WTC11 (cell line): ENCODE data around the gene WNT10A. TPM values are rescaled to one million over a fixed set of nuclear protein-coding genes. Genes with fewer than 3 reads are reported as not detected.

Experiments
- ATAC-seq: fragments of 200-7000 bp; cut with Tn5 transposase; 2 replicates; pipeline ENCODE4 v1.10.0; 2021; ENCODE audit warnings: mild to moderate bottlenecking, moderate library complexity
- Bru-seq: library from RNA; stranded (reverse); fragments of 400-500 nt; gene quantifications from one replicate; lab custom pipeline; 2021; lab: Mats Ljungman, UMichigan
- CTCF ChIA-PET: fragments of 300-600 bp; sonication (Branson Sonifier 250); formaldehyde crosslinking; loops from one replicate; lab custom pipeline; 2021; ENCODE audit warnings: antibody characterized with exemption; lab: Charles Lee
- POLR2A ChIA-PET: fragments of 350-600 bp; sonication (Branson Sonifier 250); formaldehyde crosslinking; loops from one replicate; lab custom pipeline; 2021; ENCODE audit warnings: antibody characterized with exemption; lab: Charles Lee
- DNase-seq: peaks from one replicate; pipeline ENCODE4 v3.0.0; 2021; ENCODE audit warnings: low spot score
- H3K27ac Mint-ChIP-seq: 2 replicates; pipeline ENCODE4 v1.8.0; 2021; ENCODE audit warnings: mixed read lengths
- H3K27me3 Mint-ChIP-seq: 2 replicates; pipeline ENCODE4 v1.8.0; 2021; ENCODE audit warnings: low read depth, mild to moderate bottlenecking, moderate library complexity, mixed read lengths
- H3K36me3 Mint-ChIP-seq: 2 replicates; pipeline ENCODE4 v1.8.0; 2021; ENCODE audit warnings: mixed read lengths
- H3K4me1 Mint-ChIP-seq: 2 replicates; pipeline ENCODE4 v1.8.0; 2022; ENCODE audit warnings: mixed read lengths
- H3K4me3 Mint-ChIP-seq: 2 replicates; pipeline ENCODE4 v1.8.0; 2021; ENCODE audit warnings: mild to moderate bottlenecking, moderate library complexity, mixed read lengths
- H3K9me3 Mint-ChIP-seq: 2 replicates; pipeline ENCODE4 v1.8.0; 2021; ENCODE audit warnings: mixed read lengths
- CBFB ChIP-seq: sonication (generic); formaldehyde crosslinking; IDR thresholded peaks from 2 replicates; pipeline ENCODE4 v1.8.1; 2022; ENCODE audit warnings: mild to moderate bottlenecking, low read depth, missing genetic modification reagents
- CREB1 ChIP-seq: sonication (generic); formaldehyde crosslinking; IDR thresholded peaks from 2 replicates; pipeline ENCODE4 v1.8.0; 2023; ENCODE audit warnings: mild to moderate bottlenecking, missing genetic modification reagents
- GTF2I ChIP-seq: fragments of 250-450 bp; sonication (Bioruptor Pico); conservative IDR thresholded peaks from 2 replicates; pipeline ENCODE4 v1.4.0; 2021; ENCODE audit warnings: mild to moderate bottlenecking
- NR1H2 ChIP-seq: sonication (generic); formaldehyde crosslinking; IDR thresholded peaks from 2 replicates; pipeline ENCODE4 v1.9.0; 2021; ENCODE audit warnings: mild to moderate bottlenecking, moderate library complexity, missing genetic modification reagents
- RELA ChIP-seq: sonication (generic); formaldehyde crosslinking; IDR thresholded peaks from 2 replicates; pipeline ENCODE4 v1.8.1; 2022; ENCODE audit warnings: missing genetic modification reagents, mild to moderate bottlenecking, borderline replicate concordance
- ZNF121 ChIP-seq: sonication (generic); formaldehyde crosslinking; IDR thresholded peaks from 2 replicates; pipeline ENCODE4 v1.8.0; 2023; ENCODE audit warnings: missing genetic modification reagents
- ZNF317 ChIP-seq: sonication (generic); formaldehyde crosslinking; IDR thresholded peaks from 2 replicates; pipeline ENCODE4 v1.8.1; 2023; ENCODE audit warnings: low read depth, mild to moderate bottlenecking, moderate library complexity, missing genetic modification reagents, borderline replicate concordance
- ZNF423 ChIP-seq: fragments of 250-450 bp; sonication (Bioruptor Pico); IDR thresholded peaks from 2 replicates; pipeline ENCODE4 v2.1.2; 2022; ENCODE audit warnings: mild to moderate bottlenecking, moderate library complexity
- long read RNA-seq, 3 experiments: library from RNA in 1 of 3; library from capped mRNA in 1 of 3; library from polyadenylated mRNA in 1 of 3; unstranded in 2 of 3; stranded (forward) in 1 of 3; transcript quantifications; one replicate each; pipeline ENCODE4 v2.0.0, GENCODE V29; 2021
- total RNA-seq: library from RNA; stranded (reverse); gene quantifications from 3 replicates; pipeline ENCODE4 v1.2.3, GENCODE V29; 2021
- TF ChIP-seq, protein P1 (sequence below): fragments of 250-450 bp; sonication (Bioruptor Pico); IDR thresholded peaks from 2 replicates; pipeline ENCODE4 v1.8.0; 2021; ENCODE audit warnings: mild to moderate bottlenecking
- TF ChIP-seq, protein P2 (sequence below): sonication (generic); formaldehyde crosslinking; conservative IDR thresholded peaks from 2 replicates; pipeline ENCODE4 v1.8.1; 2023; ENCODE audit warnings: mild to moderate bottlenecking, low read depth, missing genetic modification reagents, moderate library complexity
- TF ChIP-seq, protein P3 (sequence below): sonication (generic); formaldehyde crosslinking; IDR thresholded peaks from 2 replicates; pipeline ENCODE4 v1.8.1; 2023; ENCODE audit warnings: mild to moderate bottlenecking, missing genetic modification reagents
- TF ChIP-seq, protein P4 (sequence below): fragments of 250-450 bp; sonication (Bioruptor Pico); IDR thresholded peaks from 2 replicates; pipeline ENCODE4 v1.9.0; 2021; ENCODE audit warnings: mild to moderate bottlenecking, borderline replicate concordance
- TF ChIP-seq, protein P5 (sequence below): sonication (generic); formaldehyde crosslinking; IDR thresholded peaks from 2 replicates; pipeline ENCODE4 v1.8.0; 2022; ENCODE audit warnings: mild to moderate bottlenecking, missing genetic modification reagents
- TF ChIP-seq, protein P6 (sequence below): sonication (generic); formaldehyde crosslinking; IDR thresholded peaks from 2 replicates; pipeline ENCODE4 v1.8.0; 2022; ENCODE audit warnings: mild to moderate bottlenecking, missing genetic modification reagents
- TF ChIP-seq, protein P7 (sequence below): sonication (generic); formaldehyde crosslinking; IDR thresholded peaks from 2 replicates; pipeline ENCODE4 v1.8.0; 2022; ENCODE audit warnings: mild to moderate bottlenecking, missing genetic modification reagents

The WNT10A gene
- total RNA-seq (not detected in 3 replicates), Bru-seq, nascent RNA (not detected)
- long read RNA-seq, experiment 1 = 0 reads
- long read RNA-seq, experiment 2 = 0 reads
- long read RNA-seq, experiment 3 = 0 reads

DNA sequence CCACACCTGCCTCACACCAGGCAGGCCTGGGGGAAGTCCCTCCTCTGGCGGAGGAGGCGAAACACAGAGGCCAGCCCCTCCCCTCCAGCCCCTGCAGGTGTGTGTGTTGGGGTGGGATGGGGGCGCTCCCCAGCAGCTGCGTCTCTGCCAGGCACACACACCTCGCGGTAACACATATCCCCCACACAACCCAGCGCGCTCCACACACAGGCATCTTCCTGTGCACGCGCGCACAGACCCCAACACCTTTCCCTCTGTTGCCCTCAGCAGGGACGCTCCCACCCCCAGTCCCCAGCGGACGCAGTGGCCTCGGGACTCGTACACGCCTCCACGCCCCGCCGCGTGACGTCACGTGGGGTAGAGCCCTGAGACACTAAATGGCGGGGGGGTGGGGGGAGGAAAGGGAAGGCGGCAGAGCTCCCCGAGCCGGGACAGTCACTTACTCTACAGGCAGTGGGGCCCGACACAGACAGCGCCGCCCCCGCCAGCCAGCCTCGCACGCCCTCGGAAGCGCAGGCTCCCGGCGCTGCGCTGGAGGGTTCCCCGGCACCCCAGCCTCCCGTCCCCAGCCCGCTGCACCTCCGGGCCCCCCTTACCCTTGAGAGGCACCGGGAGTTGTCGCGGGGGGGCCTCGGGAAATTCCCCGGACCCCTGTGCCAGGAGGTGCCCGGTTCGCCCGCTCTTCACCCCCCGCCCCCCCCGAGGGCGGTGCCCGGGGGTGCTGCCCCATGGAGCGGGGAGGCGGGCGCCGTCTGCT lies at the start of gene WNT10A:
TSS of gene WNT10A (plus strand) at position 751 of the 757 bp plus-strand sequence. CDS start 144 bp downstream, outside the sequence.
- DNase-seq (peak; percentile 51), ATAC-seq (peak; percentile 36)
- Mint-ChIP-seq H3K9me3 (no peaks in the 10 kb centered on the region), H3K4me1 (peaks cover 16% of the 10 kb centered on the region), H3K27ac (no peak within 1 kb of the TSS), H3K4me3 (peak within 1 kb of the TSS; percentile 59), H3K36me3 (no peaks in the 10 kb centered on the region), H3K27me3 (peaks cover 97% of the 10 kb centered on the region)
- TF ChIP-seq, protein P1, sequence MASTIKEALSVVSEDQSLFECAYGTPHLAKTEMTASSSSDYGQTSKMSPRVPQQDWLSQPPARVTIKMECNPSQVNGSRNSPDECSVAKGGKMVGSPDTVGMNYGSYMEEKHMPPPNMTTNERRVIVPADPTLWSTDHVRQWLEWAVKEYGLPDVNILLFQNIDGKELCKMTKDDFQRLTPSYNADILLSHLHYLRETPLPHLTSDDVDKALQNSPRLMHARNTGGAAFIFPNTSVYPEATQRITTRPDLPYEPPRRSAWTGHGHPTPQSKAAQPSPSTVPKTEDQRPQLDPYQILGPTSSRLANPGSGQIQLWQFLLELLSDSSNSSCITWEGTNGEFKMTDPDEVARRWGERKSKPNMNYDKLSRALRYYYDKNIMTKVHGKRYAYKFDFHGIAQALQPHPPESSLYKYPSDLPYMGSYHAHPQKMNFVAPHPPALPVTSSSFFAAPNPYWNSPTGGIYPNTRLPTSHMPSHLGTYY (CRISPR knock-in tag) = no peak
- no peak for TF ChIP-seq CBFB (CRISPR knock-in tag)
- TF ChIP-seq GTF2I (CRISPR knock-in tag) = no peak
- TF ChIP-seq, protein P2, sequence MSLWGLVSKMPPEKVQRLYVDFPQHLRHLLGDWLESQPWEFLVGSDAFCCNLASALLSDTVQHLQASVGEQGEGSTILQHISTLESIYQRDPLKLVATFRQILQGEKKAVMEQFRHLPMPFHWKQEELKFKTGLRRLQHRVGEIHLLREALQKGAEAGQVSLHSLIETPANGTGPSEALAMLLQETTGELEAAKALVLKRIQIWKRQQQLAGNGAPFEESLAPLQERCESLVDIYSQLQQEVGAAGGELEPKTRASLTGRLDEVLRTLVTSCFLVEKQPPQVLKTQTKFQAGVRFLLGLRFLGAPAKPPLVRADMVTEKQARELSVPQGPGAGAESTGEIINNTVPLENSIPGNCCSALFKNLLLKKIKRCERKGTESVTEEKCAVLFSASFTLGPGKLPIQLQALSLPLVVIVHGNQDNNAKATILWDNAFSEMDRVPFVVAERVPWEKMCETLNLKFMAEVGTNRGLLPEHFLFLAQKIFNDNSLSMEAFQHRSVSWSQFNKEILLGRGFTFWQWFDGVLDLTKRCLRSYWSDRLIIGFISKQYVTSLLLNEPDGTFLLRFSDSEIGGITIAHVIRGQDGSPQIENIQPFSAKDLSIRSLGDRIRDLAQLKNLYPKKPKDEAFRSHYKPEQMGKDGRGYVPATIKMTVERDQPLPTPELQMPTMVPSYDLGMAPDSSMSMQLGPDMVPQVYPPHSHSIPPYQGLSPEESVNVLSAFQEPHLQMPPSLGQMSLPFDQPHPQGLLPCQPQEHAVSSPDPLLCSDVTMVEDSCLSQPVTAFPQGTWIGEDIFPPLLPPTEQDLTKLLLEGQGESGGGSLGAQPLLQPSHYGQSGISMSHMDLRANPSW (CRISPR knock-in tag) = no peak
- TF ChIP-seq, protein P3, sequence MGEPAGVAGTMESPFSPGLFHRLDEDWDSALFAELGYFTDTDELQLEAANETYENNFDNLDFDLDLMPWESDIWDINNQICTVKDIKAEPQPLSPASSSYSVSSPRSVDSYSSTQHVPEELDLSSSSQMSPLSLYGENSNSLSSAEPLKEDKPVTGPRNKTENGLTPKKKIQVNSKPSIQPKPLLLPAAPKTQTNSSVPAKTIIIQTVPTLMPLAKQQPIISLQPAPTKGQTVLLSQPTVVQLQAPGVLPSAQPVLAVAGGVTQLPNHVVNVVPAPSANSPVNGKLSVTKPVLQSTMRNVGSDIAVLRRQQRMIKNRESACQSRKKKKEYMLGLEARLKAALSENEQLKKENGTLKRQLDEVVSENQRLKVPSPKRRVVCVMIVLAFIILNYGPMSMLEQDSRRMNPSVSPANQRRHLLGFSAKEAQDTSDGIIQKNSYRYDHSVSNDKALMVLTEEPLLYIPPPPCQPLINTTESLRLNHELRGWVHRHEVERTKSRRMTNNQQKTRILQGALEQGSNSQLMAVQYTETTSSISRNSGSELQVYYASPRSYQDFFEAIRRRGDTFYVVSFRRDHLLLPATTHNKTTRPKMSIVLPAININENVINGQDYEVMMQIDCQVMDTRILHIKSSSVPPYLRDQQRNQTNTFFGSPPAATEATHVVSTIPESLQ (CRISPR knock-in tag) = no peak
- no peak for TF ChIP-seq RELA (CRISPR knock-in tag)
- no peak for TF ChIP-seq ZNF121 (CRISPR knock-in tag)
- TF ChIP-seq, protein P4, sequence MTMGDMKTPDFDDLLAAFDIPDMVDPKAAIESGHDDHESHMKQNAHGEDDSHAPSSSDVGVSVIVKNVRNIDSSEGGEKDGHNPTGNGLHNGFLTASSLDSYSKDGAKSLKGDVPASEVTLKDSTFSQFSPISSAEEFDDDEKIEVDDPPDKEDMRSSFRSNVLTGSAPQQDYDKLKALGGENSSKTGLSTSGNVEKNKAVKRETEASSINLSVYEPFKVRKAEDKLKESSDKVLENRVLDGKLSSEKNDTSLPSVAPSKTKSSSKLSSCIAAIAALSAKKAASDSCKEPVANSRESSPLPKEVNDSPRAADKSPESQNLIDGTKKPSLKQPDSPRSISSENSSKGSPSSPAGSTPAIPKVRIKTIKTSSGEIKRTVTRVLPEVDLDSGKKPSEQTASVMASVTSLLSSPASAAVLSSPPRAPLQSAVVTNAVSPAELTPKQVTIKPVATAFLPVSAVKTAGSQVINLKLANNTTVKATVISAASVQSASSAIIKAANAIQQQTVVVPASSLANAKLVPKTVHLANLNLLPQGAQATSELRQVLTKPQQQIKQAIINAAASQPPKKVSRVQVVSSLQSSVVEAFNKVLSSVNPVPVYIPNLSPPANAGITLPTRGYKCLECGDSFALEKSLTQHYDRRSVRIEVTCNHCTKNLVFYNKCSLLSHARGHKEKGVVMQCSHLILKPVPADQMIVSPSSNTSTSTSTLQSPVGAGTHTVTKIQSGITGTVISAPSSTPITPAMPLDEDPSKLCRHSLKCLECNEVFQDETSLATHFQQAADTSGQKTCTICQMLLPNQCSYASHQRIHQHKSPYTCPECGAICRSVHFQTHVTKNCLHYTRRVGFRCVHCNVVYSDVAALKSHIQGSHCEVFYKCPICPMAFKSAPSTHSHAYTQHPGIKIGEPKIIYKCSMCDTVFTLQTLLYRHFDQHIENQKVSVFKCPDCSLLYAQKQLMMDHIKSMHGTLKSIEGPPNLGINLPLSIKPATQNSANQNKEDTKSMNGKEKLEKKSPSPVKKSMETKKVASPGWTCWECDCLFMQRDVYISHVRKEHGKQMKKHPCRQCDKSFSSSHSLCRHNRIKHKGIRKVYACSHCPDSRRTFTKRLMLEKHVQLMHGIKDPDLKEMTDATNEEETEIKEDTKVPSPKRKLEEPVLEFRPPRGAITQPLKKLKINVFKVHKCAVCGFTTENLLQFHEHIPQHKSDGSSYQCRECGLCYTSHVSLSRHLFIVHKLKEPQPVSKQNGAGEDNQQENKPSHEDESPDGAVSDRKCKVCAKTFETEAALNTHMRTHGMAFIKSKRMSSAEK (CRISPR knock-in tag) = no peak
- TF ChIP-seq CREB1 (CRISPR knock-in tag) = no peak
- ChIA-PET POLR2A (no interaction called here), CTCF (interaction anchor here (0.8 to 17.9 kb wide), 7 partner anchors 9 to 178 kb away, joined by 3 to 422 read pairs (median 4); no protein-coding TSS in a partner anchor)

DNA sequence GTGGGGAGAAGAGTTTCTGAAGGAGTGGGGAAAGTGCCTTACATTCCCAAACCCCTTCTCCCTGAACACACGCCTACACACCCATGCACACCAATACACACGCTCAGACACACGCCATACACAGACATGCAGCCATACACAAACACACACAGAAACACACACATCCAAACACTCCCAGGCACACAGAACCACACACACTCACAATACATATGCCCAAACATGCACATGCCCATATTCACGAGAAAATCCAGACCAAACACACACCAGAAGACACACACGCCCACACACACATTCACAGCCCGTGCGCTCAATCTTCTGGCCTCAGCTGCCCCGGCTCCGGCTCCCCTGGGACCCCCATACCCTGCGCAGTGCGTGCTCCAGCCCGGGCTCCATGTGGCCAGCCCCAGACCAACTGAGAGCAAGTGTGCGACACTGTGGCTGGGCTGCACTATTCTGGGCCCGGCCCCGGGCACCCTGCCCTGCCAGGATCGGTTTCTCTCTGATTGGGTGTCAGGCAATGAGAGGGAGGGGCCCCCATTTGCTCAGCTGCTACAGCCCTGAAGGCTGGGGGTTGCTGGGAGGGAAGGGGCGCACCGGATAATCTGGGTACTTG lies 49.2 kb upstream of the WNT10A start, which contains the start of gene PRKAG3:
TSS of gene PRKAG3 (minus strand) at position 426 of the 613 bp plus-strand sequence.
- peak; percentile 42; the same call in 1 of the 2 replicates for ATAC-seq
- no peak within 1 kb of the TSS; the same call in 1 of the 2 replicates for H3K27ac Mint-ChIP-seq
- peaks cover 5% of the 10 kb centered on the region for H3K27me3 Mint-ChIP-seq
- TF ChIP-seq NR1H2 (CRISPR knock-in tag) (no peak), ZNF423 (CRISPR knock-in tag) (no peak), ZNF317 (no peak), GTF2I (CRISPR knock-in tag) (no peak)
- TF ChIP-seq, protein P5, sequence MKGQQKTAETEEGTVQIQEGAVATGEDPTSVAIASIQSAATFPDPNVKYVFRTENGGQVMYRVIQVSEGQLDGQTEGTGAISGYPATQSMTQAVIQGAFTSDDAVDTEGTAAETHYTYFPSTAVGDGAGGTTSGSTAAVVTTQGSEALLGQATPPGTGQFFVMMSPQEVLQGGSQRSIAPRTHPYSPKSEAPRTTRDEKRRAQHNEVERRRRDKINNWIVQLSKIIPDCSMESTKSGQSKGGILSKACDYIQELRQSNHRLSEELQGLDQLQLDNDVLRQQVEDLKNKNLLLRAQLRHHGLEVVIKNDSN (CRISPR knock-in tag) = no peak
- TF ChIP-seq, protein P6, sequence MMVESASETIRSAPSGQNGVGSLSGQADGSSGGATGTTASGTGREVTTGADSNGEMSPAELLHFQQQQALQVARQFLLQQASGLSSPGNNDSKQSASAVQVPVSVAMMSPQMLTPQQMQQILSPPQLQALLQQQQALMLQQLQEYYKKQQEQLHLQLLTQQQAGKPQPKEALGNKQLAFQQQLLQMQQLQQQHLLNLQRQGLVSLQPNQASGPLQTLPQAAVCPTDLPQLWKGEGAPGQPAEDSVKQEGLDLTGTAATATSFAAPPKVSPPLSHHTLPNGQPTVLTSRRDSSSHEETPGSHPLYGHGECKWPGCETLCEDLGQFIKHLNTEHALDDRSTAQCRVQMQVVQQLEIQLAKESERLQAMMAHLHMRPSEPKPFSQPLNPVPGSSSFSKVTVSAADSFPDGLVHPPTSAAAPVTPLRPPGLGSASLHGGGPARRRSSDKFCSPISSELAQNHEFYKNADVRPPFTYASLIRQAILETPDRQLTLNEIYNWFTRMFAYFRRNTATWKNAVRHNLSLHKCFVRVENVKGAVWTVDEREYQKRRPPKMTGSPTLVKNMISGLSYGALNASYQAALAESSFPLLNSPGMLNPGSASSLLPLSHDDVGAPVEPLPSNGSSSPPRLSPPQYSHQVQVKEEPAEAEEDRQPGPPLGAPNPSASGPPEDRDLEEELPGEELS (CRISPR knock-in tag) = no peak
- TF ChIP-seq, protein P7, sequence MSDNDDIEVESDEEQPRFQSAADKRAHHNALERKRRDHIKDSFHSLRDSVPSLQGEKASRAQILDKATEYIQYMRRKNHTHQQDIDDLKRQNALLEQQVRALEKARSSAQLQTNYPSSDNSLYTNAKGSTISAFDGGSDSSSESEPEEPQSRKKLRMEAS (CRISPR knock-in tag) = no peak

More for the DNA sequence above, 49.2 kb upstream of the WNT10A start, which contains the start of gene PRKAG3:
- no peak within 1 kb of the TSS for H3K4me3 Mint-ChIP-seq
- ChIA-PET CTCF (interaction anchor here (1.5 kb wide), 1 partner anchor 16 kb away, joined by 4 read pairs; no protein-coding TSS in a partner anchor), POLR2A (no interaction called here)
- no peak for DNase-seq
- no peaks in the 10 kb centered on the region for H3K9me3 Mint-ChIP-seq
- H3K36me3 Mint-ChIP-seq = no peaks in the 10 kb centered on the region
- H3K4me1 Mint-ChIP-seq = no peaks in the 10 kb centered on the region
